HFF-Myc (cell line): ENCODE data around the gene NOS1AP.

Experiments used
- DNase-seq: peaks from one replicate; pipeline ENCODE4 v3.0.0-alpha.2; 2011; ENCODE audit warnings: low read depth; ENCODE audit errors: extremely low read depth
- H3K4me3 ChIP-seq: replicated peaks from 2 replicates; pipeline ENCODE4 v1.5.1; 2011; ENCODE audit warnings: low read depth, mild to moderate bottlenecking, control low read depth, low read length
- TF ChIP-seq, protein P1 (sequence below): IDR thresholded peaks from 2 replicates; pipeline ENCODE4 v1.5.1; 2012; ENCODE audit warnings: mild to moderate bottlenecking, low read depth, low read length, control low read depth; ENCODE audit errors: missing control alignments

NOS1AP gene

DNA sequence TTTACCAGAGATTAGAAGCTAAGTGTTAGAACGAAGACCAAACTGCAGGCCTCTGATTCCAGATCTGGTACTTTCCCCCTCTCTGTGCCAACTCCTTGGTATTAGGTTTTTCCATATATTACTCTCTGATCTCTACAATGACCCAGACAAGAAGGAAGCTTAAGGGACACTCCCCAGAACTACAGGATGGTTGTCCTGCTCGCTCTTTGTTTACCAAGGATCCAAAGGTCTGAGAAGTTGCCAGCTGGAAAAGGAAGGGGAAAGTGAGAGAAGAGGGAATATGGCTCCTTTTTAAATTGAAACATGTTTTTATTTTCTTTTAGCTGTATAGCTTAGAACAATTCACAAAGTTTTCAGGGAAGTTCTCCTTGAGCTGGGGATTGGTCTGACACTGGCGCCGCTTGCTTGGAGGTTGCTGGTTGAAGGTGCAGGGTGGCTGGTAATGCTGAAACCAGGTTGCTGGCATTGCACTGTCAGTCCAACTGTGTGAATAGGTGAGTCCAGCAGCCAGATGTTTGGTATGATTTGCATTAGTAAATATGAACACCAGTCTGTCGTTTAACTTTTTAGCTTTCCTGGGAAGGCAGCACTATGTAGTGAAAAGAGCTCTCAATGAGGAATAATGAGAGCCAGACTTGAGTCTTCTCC lies 89.3 kb downstream of the NOS1AP start:
- no peak overlapping the region for H3K4me3 ChIP-seq

DNA sequence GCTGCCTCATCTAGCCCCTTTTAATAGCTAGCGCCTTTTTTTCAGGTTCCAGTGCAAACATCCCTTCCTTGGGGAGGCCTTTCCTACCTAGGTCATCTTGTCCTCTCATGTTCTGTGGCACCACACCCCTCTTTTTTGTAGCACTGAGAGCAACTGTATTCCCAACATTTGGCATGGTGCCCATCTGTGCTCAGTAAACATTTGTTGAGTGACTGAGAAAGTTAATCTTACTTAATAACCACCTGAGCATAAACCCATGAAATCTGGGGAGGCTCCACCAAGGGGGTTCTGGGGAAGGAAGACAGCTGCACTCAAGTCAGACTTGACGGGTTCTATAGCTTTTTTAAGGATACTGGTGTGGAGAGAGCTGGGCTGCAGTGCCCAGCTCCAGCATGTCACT lies 90.0 kb downstream of the NOS1AP start:
- no peak overlapping the region for H3K4me3 ChIP-seq
- no peak for DNase-seq
- TF ChIP-seq, protein P1, sequence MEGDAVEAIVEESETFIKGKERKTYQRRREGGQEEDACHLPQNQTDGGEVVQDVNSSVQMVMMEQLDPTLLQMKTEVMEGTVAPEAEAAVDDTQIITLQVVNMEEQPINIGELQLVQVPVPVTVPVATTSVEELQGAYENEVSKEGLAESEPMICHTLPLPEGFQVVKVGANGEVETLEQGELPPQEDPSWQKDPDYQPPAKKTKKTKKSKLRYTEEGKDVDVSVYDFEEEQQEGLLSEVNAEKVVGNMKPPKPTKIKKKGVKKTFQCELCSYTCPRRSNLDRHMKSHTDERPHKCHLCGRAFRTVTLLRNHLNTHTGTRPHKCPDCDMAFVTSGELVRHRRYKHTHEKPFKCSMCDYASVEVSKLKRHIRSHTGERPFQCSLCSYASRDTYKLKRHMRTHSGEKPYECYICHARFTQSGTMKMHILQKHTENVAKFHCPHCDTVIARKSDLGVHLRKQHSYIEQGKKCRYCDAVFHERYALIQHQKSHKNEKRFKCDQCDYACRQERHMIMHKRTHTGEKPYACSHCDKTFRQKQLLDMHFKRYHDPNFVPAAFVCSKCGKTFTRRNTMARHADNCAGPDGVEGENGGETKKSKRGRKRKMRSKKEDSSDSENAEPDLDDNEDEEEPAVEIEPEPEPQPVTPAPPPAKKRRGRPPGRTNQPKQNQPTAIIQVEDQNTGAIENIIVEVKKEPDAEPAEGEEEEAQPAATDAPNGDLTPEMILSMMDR = no peak

More for the DNA sequence above, 89.3 kb downstream of the NOS1AP start:
- DNase-seq = no peak
- TF ChIP-seq, protein P1 = no peak

DNA sequence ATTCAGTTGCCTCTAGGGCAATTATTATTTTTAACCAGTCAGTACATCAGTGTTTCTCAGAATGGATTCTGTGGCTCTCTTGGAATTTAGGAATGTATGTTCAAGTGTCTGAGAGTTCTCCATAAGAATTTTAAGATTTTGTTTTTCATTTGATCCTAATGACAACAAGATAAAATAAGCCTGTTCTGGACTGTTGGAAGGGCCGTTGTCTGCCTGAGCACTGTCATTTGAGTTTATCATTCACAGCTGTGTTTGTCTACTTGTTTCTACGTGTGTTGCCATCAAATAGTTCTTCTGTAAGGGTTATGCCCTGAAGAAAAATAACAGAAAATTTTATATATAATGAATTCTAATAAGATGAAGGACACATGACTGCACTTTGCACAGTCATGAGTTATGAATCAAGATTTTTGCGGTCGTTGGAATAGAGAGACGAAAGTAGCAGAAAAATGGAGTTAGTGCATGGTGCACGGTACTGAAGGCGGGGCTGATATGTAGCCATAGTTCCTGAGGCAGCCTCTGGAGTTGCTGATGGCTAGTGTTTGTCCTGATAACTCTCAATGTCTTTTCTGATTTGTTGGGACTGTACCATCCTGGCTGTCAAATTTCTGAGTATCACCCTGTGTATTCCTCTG lies 92.5 kb downstream of the NOS1AP start:
- TF ChIP-seq, protein P1 = no peak
- DNase-seq = no peak
- no peak overlapping the region for H3K4me3 ChIP-seq

DNA sequence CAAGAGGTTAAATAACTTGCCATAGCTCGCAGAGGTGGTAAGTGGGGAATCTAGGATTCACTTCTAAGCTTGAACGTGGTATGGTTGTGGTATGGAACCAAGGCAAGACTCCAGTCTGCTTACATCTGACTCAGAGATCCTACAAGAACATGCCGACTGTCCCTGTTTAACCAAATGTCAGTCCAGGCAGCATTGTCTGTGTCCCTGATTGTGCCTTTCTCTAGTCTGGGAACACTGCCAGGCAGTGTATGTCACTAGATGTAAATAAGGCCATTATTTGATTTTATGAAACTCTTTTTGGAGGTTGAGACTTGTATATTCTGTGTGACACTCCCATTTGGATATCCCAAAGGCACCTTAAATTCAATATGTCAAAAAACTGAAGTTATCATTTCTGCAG lies 96.0 kb downstream of the NOS1AP start:
- no peak overlapping the region for H3K4me3 ChIP-seq
- TF ChIP-seq, protein P1 = no peak
- DNase-seq = no peak

DNA sequence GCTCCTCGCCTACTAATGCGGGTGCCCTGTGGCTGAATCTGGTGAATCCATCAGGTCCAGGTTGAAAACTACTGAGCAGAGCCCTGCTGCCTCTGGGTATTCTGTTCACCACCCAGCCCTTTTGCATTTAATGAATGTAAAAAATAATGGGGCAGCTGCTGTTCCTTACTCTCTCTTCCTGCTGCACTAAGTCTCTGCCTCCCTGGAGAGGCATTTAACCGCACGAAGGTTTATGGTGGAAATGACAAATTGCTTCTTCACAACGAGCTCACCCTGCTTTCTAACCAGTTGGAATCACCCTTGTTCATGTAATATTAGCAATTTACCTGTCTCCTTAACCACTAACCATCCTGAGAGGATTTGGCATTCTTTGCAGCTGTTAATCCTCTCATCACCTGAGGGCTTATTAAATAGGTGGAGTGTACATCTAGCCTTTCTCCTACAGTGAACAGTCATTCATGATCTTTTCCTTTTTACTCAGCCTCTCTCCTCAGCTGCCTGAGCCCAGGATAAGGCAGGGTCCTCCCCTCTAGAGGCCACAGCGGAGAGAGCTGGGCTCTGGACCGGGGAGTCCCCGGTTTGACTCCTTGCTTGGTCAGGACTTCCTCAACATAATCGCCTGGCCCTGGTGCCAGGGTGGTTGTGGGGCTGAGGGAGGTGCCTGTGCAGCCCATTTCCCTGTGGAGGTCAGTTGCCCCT lies 97.6 kb downstream of the NOS1AP start:
- TF ChIP-seq, protein P1 = no peak
- H3K4me3 ChIP-seq = no peak overlapping the region
- no peak for DNase-seq

DNA sequence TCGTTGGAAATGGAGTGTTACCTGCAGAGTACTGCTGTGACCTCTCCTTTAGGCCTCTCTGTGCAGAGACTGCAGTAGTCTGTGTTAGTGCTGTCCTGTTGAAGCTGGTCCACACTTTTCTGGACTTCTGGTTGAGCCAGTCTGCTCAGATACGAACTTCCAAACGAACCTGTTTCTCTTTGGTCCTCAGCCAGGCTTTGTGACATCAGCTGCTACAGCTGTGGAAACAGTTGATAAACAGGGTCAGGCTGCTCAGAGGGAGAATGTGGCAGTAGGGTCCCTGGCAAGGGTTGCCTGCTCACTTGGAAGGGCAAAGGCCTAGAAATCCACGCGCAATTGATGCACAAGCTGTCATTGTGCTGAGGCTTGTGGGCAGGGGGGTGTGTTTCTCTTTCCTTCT lies 98.8 kb downstream of the NOS1AP start:
- DNase-seq = no peak
- no peak overlapping the region for H3K4me3 ChIP-seq
- TF ChIP-seq, protein P1 = no peak
